Measurements from ENCODE around the gene SLC24A3.

The SLC24A3 gene

DNA sequence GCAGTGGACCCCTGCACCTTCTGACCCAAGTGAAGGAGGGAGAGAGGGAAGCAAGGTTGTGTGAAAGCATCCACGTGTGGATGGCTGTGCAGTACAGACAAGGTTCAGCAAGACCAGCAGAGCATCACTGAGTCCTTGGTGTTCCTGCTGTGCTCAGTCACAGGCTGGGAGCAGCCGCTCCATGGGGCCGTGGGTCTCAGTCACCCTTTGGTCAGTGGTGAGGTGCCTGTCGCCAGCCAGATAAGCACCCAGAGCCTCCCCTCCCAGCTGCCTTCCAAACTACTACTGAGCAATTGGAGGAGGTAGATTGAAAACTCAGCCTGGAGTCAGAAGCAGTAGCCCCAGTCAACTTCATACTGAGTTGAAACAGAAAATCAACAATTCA lies 218.9 kb downstream of the SLC24A3 start:
- Histone ChIP-seq H3K27me3 (replicated peaks; ENCODE audit: control insufficient read depth, insufficient read depth, low read length) (no peaks in the 10 kb centered on the region), H3K4me3 (replicated peaks; ENCODE audit: low read depth, low read length) (no peak overlapping the region), H3K36me3 (ENCODE audit: control insufficient read depth, insufficient read depth, low read length) (no peaks in the 10 kb centered on the region)
- no peak for DNase-seq (ENCODE audit: extremely low read depth, insufficient read length)
- no peak for TF ChIP-seq CTCF (IDR thresholded peaks at IDR 0.05; ENCODE audit: insufficient read depth, low read length, poor library complexity, severe bottlenecking)

GRCh38 chr20:19431906-19432305 lies 219.5 kb downstream of the SLC24A3 start:
- TF ChIP-seq CTCF (IDR thresholded peaks at IDR 0.05; ENCODE audit: insufficient read depth, low read length, poor library complexity, severe bottlenecking): no peak

DNA sequence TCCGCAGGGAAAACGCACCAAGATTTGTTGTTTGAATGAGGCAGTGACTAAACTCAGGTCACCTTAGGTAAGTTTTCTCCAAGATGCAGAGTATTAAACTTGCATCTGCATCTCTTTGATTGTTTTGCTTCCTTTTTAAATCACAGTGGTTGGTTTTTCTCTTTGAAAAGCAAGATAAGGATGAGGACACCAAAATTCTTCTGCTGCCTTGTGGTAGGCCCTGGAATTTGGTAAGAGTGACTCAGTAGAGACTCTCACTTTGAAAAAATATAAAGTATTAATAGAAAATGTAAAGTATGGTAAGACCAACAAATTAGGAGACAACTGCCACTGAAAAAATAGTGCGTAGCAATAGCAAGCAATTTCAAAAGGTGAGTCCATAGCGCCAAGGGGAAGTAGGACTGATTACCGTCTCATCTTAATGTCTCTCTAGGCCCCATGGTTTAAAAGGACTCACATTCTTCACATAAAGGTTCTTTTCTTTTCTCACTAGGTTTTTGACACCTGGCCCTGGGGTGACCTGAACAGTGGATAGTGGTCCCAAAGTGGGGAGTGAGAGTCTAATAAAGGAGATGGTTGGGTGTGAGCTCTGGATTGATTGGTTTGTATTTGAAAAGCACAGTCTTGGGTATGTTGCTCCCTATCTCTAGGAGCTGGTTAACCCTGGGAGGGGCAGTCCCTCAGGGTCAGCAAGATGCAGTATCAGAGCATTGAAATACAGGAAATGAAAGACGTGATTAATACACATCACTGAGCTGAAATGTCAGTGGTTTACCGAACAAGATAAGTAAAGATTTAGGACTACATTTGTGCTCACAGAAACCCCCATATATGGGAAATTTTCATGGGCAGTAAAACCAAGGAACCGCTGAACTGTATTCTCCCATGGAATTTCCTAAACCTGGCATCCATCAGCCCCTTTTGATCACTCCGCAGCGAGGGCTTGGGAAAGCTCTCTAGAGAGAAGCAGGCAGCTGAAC lies 221.2 kb downstream of the SLC24A3 start:
- no peak for TF ChIP-seq CTCF (IDR thresholded peaks at IDR 0.05; ENCODE audit: insufficient read depth, low read length, poor library complexity, severe bottlenecking)
- no peak for DNase-seq (ENCODE audit: extremely low read depth, insufficient read length)

More at GRCh38 chr20:19431906-19432305, 219.5 kb downstream of the SLC24A3 start:
- H3K4me3 ChIP-seq (replicated peaks; ENCODE audit: low read depth, low read length): no peak overlapping the region
- H3K27me3 ChIP-seq (replicated peaks; ENCODE audit: control insufficient read depth, insufficient read depth, low read length): no peaks in the 10 kb centered on the region
- no peaks in the 10 kb centered on the region for H3K36me3 ChIP-seq (ENCODE audit: control insufficient read depth, insufficient read depth, low read length)
- DNase-seq (ENCODE audit: extremely low read depth, insufficient read length): no peak

DNA sequence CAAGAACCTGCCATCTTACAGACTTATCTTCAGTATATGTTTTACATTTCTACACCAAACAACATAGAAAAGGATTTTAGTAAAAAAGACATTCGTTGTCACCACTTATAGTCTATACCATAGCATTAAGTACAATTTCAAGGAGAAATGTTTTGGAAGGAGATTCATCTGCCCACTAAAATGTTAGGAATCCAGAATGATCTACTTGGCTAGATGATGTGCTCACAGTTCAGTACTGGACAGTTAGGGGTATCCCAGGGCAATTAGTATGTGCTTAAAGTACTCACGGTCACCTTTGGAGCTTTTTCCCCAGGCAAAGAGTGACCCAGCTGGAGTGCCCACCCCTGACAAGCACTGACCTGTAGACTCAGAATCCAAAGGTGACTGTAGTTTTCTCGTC lies 222.9 kb downstream of the SLC24A3 start:
- no peak for TF ChIP-seq CTCF (IDR thresholded peaks at IDR 0.05; ENCODE audit: insufficient read depth, low read length, poor library complexity, severe bottlenecking)
- no peak overlapping the region for H3K4me3 ChIP-seq (replicated peaks; ENCODE audit: low read depth, low read length)
- H3K36me3 ChIP-seq (ENCODE audit: control insufficient read depth, insufficient read depth, low read length): no peaks in the 10 kb centered on the region
- no peak for DNase-seq (ENCODE audit: extremely low read depth, insufficient read length)
- no peaks in the 10 kb centered on the region; the same call in 1 of the 2 replicates for H3K27me3 ChIP-seq (replicated peaks; ENCODE audit: control insufficient read depth, insufficient read depth, low read length)

More for the DNA sequence above, 221.2 kb downstream of the SLC24A3 start:
- Histone ChIP-seq H3K27me3 (replicated peaks; ENCODE audit: control insufficient read depth, insufficient read depth, low read length) (no peaks in the 10 kb centered on the region; the same call in 1 of the 2 replicates), H3K4me3 (replicated peaks; ENCODE audit: low read depth, low read length) (no peak overlapping the region), H3K36me3 (ENCODE audit: control insufficient read depth, insufficient read depth, low read length) (no peaks in the 10 kb centered on the region)

- H3K36me3 ChIP-seq (ENCODE audit: control insufficient read depth, insufficient read depth, low read length): no peaks in the 10 kb centered on the region
- TF ChIP-seq CTCF (IDR thresholded peaks at IDR 0.05; ENCODE audit: insufficient read depth, low read length, poor library complexity, severe bottlenecking): no peak
- no peak overlapping the region for H3K4me3 ChIP-seq (replicated peaks; ENCODE audit: low read depth, low read length)
- H3K27me3 ChIP-seq (replicated peaks; ENCODE audit: control insufficient read depth, insufficient read depth, low read length): no peaks in the 10 kb centered on the region; the same call in 1 of the 2 replicates
- no peak for DNase-seq (ENCODE audit: extremely low read depth, insufficient read length)
These were observed 223.4 kb downstream of the SLC24A3 start for GRCh38 chr20:19435821-19436220.
